Neural cell (in vitro differentiated cells): Measurements from ENCODE around the gene SLC16A8. TPM values are rescaled to one million over a fixed set of nuclear protein-coding genes. Genes with fewer than 3 reads are reported as not detected.

Experiments used
- H2AFZ ChIP-seq: fragments of 200-600, 300-800 bp; sonication (generic), shearing (Covaris generic); 2 replicates; pipeline ENCODE4 v1.6.0; 2014; ENCODE audit warnings: low read depth, mild to moderate bottlenecking, antibody characterized with exemption, low read length, moderate library complexity
- H3F3A ChIP-seq: fragments of 200-600 bp; shearing (Covaris generic); 2 replicates; pipeline ENCODE4 v1.6.1; 2016; ENCODE audit warnings: mild to moderate bottlenecking, moderate library complexity, mixed read lengths, antibody characterized with exemption, low read length; ENCODE audit not compliant: insufficient read depth, poor library complexity, severe bottlenecking
- H3K27ac ChIP-seq: fragments of 200-600, 300-800 bp; sonication (generic), shearing (Covaris generic); 2 replicates; pipeline ENCODE4 v1.5.1; 2014; ENCODE audit warnings: mild to moderate bottlenecking, low read length, moderate library complexity
- H3K27me3 ChIP-seq: fragments of 300-800, 200-600 bp; sonication (generic), shearing (Covaris generic); 2 replicates; pipeline ENCODE4 v1.6.0; 2014; ENCODE audit warnings: mild to moderate bottlenecking, low read depth, low read length, moderate library complexity; ENCODE audit not compliant: insufficient read depth
- H3K36me3 ChIP-seq: fragments of 300-800, 200-600 bp; sonication (generic), shearing (Covaris generic); 2 replicates; pipeline ENCODE4 v1.5.1; 2014; ENCODE audit warnings: mild to moderate bottlenecking, antibody characterized with exemption, low read length, moderate library complexity; ENCODE audit not compliant: insufficient read depth
- H3K4me2 ChIP-seq: fragments of 300-800, 200-600 bp; sonication (generic), shearing (Covaris generic); 2 replicates; pipeline ENCODE4 v1.6.0; 2014; ENCODE audit warnings: mild to moderate bottlenecking, low read length
- H3K4me3 ChIP-seq: fragments of 300-800, 200-600 bp; sonication (generic), shearing (Covaris generic); 2 replicates; pipeline ENCODE4 v1.5.1; 2014; ENCODE audit warnings: mild to moderate bottlenecking, low read length, moderate library complexity
- H3K79me2 ChIP-seq: fragments of 200-600 bp; shearing (Covaris generic); replicated peaks from 2 replicates; pipeline ENCODE4 v1.6.0; 2014; ENCODE audit warnings: mild to moderate bottlenecking, low read length, moderate library complexity; ENCODE audit not compliant: insufficient read depth
- H3K9ac ChIP-seq: fragments of 300-800, 200-600 bp; sonication (generic), shearing (Covaris generic); 2 replicates; pipeline ENCODE4 v1.6.1; 2016; ENCODE audit warnings: mild to moderate bottlenecking, low read length, mixed read lengths
- H3K9me2 ChIP-seq: fragments of 200-600 bp; shearing (Covaris generic); 2 replicates; pipeline ENCODE4 v1.6.1; 2016; ENCODE audit warnings: mild to moderate bottlenecking, low read length, mixed read lengths; ENCODE audit not compliant: insufficient read depth
- H3K9me3 ChIP-seq: fragments of 200-600, 300-800 bp; sonication (generic), shearing (Covaris generic); 2 replicates; pipeline ENCODE4 v1.6.1; 2016; ENCODE audit warnings: mild to moderate bottlenecking, mixed run types, low read length, moderate library complexity, mixed read lengths
- H4K20me1 ChIP-seq: fragments of 200-600 bp; shearing (Covaris generic); 2 replicates; pipeline ENCODE4 v1.6.1; 2016; ENCODE audit warnings: mild to moderate bottlenecking, mixed run types; ENCODE audit not compliant: insufficient read depth
- CTCF ChIP-seq: fragments of 450-650 bp; IDR thresholded peaks from 2 replicates; pipeline ENCODE4 v1.5.1; 2014; ENCODE audit warnings: antibody characterized with exemption, mild to moderate bottlenecking, moderate library complexity; ENCODE audit not compliant: poor library complexity, severe bottlenecking
- EP300 ChIP-seq: fragments of 450-650 bp; conservative IDR thresholded peaks from 2 replicates; pipeline ENCODE4 v1.6.1; 2014; ENCODE audit warnings: antibody characterized with exemption, mild to moderate bottlenecking, moderate library complexity; ENCODE audit not compliant: poor library complexity, severe bottlenecking
- EZH2 ChIP-seq: fragments of 200-600, 300-800 bp; shearing (Covaris generic), sonication (generic); IDR thresholded peaks from 2 replicates; pipeline ENCODE4 v1.6.1; 2014; ENCODE audit warnings: antibody characterized with exemption, low read length, borderline replicate concordance, mild to moderate bottlenecking; ENCODE audit not compliant: insufficient read depth, poor library complexity, severe bottlenecking
- MXI1 ChIP-seq: fragments of 450-650 bp; conservative IDR thresholded peaks from 2 replicates; pipeline ENCODE4 v1.6.1; 2014; ENCODE audit warnings: antibody characterized with exemption, mild to moderate bottlenecking; ENCODE audit not compliant: poor library complexity, severe bottlenecking
- POLR2AphosphoS5 ChIP-seq: IDR thresholded peaks from 2 replicates; pipeline ENCODE4 v1.6.1; 2012
- RAD21 ChIP-seq: fragments of 450-650 bp; conservative IDR thresholded peaks from 2 replicates; pipeline ENCODE4 v1.6.1; 2014; ENCODE audit warnings: antibody characterized with exemption, mild to moderate bottlenecking, moderate library complexity
- REST ChIP-seq: IDR thresholded peaks from 2 replicates; pipeline ENCODE4 v1.6.1; 2012; ENCODE audit warnings: borderline replicate concordance
- SMC3 ChIP-seq: fragments of 450-650 bp; conservative IDR thresholded peaks from 2 replicates; pipeline ENCODE4 v1.6.1; 2014; ENCODE audit warnings: antibody characterized with exemption, mild to moderate bottlenecking, moderate library complexity; ENCODE audit not compliant: poor library complexity
- TAF1 ChIP-seq: IDR thresholded peaks from 2 replicates; pipeline ENCODE4 v1.6.1; 2012; ENCODE audit warnings: low read depth
- polyA plus RNA-seq: library from polyadenylated mRNA; depleted of rRNA; stranded (reverse); fragments of >200 nt; gene quantifications from 2 replicates; pipeline ENCODE4 v1.2.3, GENCODE V29; 2014

SLC16A8 gene
- polyA plus RNA-seq, 1 donor from 2014 or later, result not detected

GRCh38 chr22:38069372-38070249 is 14.4 kb downstream of the SLC16A8 start:
- H3K4me2 ChIP-seq, result no peak overlapping the region
- no peaks in the 10 kb centered on the region for H3K79me2 ChIP-seq
- H3K4me3 ChIP-seq, result peak overlapping the region; percentile 23
- peak overlapping the region; percentile 43 for H3K27ac ChIP-seq
- H3K9ac ChIP-seq, result peak overlapping the region; percentile 31
- peak; percentile 27 for TF ChIP-seq EP300
- peak; percentile 70 for TF ChIP-seq SMC3
- no peak for TF ChIP-seq TAF1
- no peak for TF ChIP-seq EZH2
- TF ChIP-seq MXI1, result peak; percentile 24
- peak; percentile 66 for TF ChIP-seq CTCF
- no peak for TF ChIP-seq REST
- peak; percentile 75 for TF ChIP-seq POLR2AphosphoS5
- TF ChIP-seq RAD21, result peak; percentile 74
- no peaks in the 10 kb centered on the region for H3K9me2 ChIP-seq
- H3K9me3 ChIP-seq, result no peaks in the 10 kb centered on the region
- no peaks in the 10 kb centered on the region for H4K20me1 ChIP-seq
- H3K27me3 ChIP-seq, result no peaks in the 10 kb centered on the region
- no peak overlapping the region for H2AFZ ChIP-seq
- H3F3A ChIP-seq, result no peaks in the 10 kb centered on the region
- H3K36me3 ChIP-seq, result no peaks in the 10 kb centered on the region

GRCh38 chr22:38068641-38069371 is 15.2 kb downstream of the SLC16A8 start:
- Histone ChIP-seq H2AFZ (no peak overlapping the region), H4K20me1 (no peaks in the 10 kb centered on the region), H3F3A (no peaks in the 10 kb centered on the region), H3K4me2 (no peak overlapping the region), H3K9ac (peak overlapping the region; percentile 31), H3K9me3 (no peaks in the 10 kb centered on the region), H3K79me2 (no peaks in the 10 kb centered on the region), H3K36me3 (no peaks in the 10 kb centered on the region), H3K4me3 (no peak overlapping the region), H3K27ac (peak overlapping the region; percentile 43), H3K27me3 (no peaks in the 10 kb centered on the region), H3K9me2 (no peaks in the 10 kb centered on the region)
- TF ChIP-seq POLR2AphosphoS5, result no peak
- no peak for TF ChIP-seq EP300
